Left cardiac atrium (tissue), 4 donors: ENCODE results near the gene RRP8. TPM values are rescaled to one million over a fixed set of nuclear protein-coding genes. Genes with fewer than 3 reads are reported as not detected.

ENCODE experiments used
- ATAC-seq, 2 donors: fragments of 200-7000 bp; cut with Tn5 transposase; one replicate each; pipeline ENCODE4 v1.9.1; 2020; ENCODE audit warnings: mild to moderate bottlenecking in 2 of 2, moderate library complexity in 2 of 2
- DNase-seq: peaks from one replicate; pipeline ENCODE4 v3.0.0-alpha.2; 2020
- intact Hi-C, 2 donors: fragments of 100-400 bp; cut with DNase I; formaldehyde crosslinking; loops; one replicate each; pipeline versions ENCODE4 v1.14.1 to v1.15.1; 2022 to 2023
- total RNA-seq, 2 donors: library from RNA; stranded (reverse); fragmentation: NEBNext Ultra II Directional; extraction: Animal tissue kit (Norgen Biotek cat#: 25700); gene quantifications; one replicate each; pipeline ENCODE4 v1.2.1, GENCODE V29; 2021
- donor health status: DM: no; HTN: yes; CAD: no.
- donor health status: DM: no; HTN: yes; CAD: no; lungs with severe emphysema.
- donor health status: DM: yes; HTN: yes; CAD: no.
- donor health status: Dilated cardiomyopathy.

Gene RRP8
- total RNA-seq, 2 donors from 2014 or later, result 14.2 to 18.0 TPM

DNA sequence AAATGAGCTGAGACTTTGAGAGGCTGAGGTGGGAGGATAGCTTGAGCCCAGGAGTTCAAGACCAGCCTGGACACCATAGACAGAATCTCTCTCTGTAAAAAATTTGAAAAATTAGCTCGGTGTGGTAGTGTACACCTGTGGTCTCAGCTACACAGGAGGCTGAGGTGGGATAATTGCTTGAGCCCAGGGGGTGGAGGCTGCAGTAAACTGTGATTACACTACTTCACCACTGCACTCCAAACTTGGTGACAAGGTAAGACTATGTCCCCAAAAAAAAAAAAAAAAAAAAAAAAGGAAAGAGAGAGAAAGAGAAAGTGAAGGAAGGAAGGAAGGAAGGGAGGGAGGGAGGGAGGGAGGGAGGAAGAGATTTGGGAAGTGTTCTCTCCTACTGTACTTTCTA, 25.3 kb downstream of the RRP8 start:
- DNase-seq, result no peak
- no peak for ATAC-seq
- intact Hi-C loops, result no loop called here

GRCh38 chr11:6576471-6577373, 26.7 kb downstream of the RRP8 start:
- intact Hi-C loops, result no loop called here
- DNase-seq, result no peak
- ATAC-seq, result peak; percentile 62 to 86

DNA sequence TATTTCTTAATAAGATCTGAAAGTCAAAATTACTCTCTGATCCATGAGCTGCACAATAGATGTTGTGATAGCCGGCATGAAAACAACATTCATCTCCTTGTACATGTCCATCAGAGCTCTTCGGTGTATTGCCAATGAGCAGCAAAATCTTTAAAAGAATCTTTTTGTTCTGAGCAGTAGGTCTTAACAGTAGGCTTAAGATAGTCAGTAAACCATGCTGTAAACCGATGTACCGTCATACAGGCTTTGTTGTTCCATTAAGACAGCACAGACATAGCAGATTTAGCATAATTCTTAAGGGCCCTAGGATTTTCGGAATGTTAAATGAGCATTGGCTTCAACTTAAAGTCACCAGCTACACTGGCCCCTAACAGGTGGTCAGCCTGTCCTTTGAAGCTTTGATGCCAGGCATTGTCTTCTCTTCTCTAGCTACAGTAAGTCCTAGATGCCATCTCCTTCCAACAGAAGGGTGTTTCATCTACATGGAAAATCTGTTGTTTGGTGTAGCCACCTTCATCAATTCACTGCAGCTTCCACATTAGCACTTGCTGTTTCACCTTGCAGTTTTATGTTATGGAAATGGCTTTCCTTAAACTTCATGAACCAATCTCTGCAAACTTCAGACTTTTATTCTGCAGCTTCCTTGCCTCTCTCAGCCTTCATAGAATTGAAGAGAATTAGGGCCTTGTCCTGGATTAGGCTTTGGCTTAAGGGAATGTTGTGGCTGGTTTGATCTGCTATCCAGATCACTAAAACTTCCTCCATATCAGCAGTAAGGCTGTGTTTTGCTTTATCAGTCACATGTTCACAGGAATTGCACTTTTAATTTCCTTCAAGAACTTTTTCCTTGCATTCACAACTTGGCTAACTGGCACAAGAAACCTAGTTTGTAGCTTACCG, 28.4 kb downstream of the RRP8 start:
- intact Hi-C loops, result no loop called here
- ATAC-seq, result no peak
- DNase-seq, result no peak

DNA sequence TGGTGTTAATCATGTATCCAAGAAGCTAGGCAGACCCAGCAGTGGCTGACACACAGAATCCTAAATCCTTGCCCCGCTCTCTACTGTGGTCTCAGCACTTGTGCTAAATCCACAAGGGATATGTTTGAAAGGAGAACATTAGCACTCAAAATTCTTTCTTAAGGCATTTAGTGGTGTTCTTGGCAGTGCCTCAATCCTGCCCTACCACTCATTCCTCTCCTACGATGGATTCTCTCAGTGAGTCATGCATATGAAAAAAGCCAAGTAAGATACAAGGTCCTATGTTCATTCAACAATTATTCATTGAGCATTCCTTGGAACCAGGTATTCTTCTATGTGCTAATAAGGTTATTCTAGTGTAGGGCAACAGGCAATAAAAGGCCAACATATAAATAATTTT, 31.2 kb downstream of the RRP8 start:
- intact Hi-C loops, result no loop called here
- peak in 1 of 2 donors; percentile 33 for ATAC-seq
- DNase-seq, result no peak

- intact Hi-C loops, result no loop called here
- no peak for ATAC-seq
- no peak for DNase-seq
Measured at GRCh38 chr11:6571434-6572008, 31.9 kb downstream of the RRP8 start.

- intact Hi-C loops, result no loop called here
- ATAC-seq (peak in 1 of 2 donors; percentile 10), DNase-seq (no peak)
Measured at GRCh38 chr11:6570691-6571427, 32.6 kb downstream of the RRP8 start.

- DNase-seq (no peak), ATAC-seq (no peak)
- intact Hi-C loops, result no loop called here
Measured at GRCh38 chr11:6569706-6570105, 33.7 kb downstream of the RRP8 start.

DNA sequence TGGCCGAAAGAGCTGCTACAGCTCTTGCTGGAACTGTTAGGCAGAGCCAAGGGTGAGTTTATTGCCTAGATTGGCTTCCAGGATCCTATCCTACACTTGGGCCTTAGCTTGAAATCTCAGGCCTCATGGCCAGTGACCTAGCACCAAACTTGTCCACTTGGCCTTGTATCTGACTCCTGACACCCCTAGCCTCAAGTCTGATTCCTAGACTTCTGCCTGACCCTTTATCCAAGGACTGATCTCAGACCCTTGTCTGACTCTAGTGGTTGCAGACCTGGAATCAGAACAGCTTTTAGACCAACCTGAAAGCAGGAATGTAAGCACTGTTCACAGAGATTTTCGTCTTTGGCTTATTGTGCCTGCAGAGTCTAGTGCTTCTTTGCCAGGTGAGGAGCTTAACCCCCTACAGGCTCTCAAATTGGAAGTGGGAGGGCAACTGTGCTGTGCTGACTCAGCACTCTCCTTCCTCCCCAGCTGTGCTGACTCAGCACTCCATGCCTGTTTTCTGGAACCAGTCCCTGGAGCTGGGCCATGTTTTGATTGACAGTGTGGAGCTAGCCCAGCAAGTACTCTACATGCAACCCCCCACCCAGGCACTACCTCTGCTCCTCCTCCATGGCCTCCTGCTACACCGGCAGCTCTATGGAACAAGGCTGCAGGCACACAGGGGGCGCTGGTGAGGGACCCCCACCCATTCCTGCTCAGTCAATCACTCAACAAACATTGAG, 35.1 kb downstream of the RRP8 start:
- DNase-seq (no peak), ATAC-seq (peak; percentile 50 to 80)
- intact Hi-C loops, result no loop called here

DNA sequence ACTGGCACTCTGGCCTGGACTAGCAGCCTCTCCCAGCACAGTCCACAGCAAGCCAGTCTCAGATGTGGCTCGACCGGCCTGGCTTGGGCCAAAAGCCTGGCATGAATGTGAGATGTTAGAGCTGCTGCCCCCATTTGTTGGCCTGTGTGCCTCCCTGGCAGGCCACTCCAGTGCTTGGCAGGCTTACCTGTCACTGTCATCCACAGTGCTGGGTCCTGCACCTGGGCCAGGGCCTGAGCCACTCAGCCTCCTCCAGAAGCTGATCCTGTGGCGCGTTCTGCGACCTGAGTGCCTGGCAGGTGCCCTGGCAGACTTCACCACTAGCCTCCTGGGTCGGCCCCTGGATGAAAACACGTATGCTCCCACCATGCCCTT, 36.1 kb downstream of the RRP8 start:
- no peak for DNase-seq
- intact Hi-C loops, result no loop called here
- ATAC-seq, result no peak

- ATAC-seq (no peak), DNase-seq (no peak)
- intact Hi-C loops, result no loop called here
Measured at GRCh38 chr11:6566704-6567370, 36.6 kb downstream of the RRP8 start.

GRCh38 chr11:6565988-6566703, 37.3 kb downstream of the RRP8 start:
- no peak for ATAC-seq
- no peak for DNase-seq
- intact Hi-C loops, result no loop called here

- no peak for ATAC-seq
- no peak for DNase-seq
- intact Hi-C loops, result no loop called here
Measured at GRCh38 chr11:6565325-6565724, 38.1 kb downstream of the RRP8 start.

- ATAC-seq (no peak), DNase-seq (no peak)
- intact Hi-C loops, result no loop called here
Measured at GRCh38 chr11:6563667-6564066, 39.7 kb downstream of the RRP8 start.

- intact Hi-C loops, result no loop called here
- DNase-seq, result no peak
- ATAC-seq, result no peak
Measured at GRCh38 chr11:6563121-6563619, 40.2 kb downstream of the RRP8 start.

DNA sequence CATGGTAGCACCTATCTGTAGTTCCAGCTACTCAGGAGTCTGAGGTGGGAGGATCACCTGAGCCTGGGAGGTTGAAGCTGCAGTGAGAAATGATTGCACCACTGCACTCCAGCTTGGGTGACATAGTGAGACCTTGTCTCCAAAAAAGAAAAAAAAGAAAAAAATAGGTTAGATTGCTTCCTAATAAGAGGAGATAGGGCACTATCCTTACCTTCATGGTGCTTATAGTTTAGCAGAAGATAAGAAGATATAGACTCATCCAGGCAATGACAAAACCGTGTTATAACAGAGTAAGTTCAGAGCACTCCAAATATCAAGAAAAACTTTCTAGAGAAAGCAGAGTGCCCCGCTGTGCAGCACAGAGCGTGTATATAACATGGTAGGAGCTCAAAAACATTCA, 42.1 kb downstream of the RRP8 start:
- no peak for ATAC-seq
- DNase-seq, result no peak
- intact Hi-C loops, result no loop called here

- no peak for DNase-seq
- intact Hi-C loops, result no loop called here
- ATAC-seq, result no peak
Measured at GRCh38 chr11:6559369-6559768, 44.0 kb downstream of the RRP8 start.
